Measurements from ENCODE around the gene DNAH2.

The DNAH2 gene

GRCh38 chr17:7820231-7820630 is 102.7 kb downstream of the DNAH2 start:
- no peak for DNase-seq (ENCODE audit: low read depth)

GRCh38 chr17:7822126-7822525 is 104.6 kb downstream of the DNAH2 start:
- no peak for DNase-seq (ENCODE audit: low read depth)

GRCh38 chr17:7823581-7824001 is 106.0 kb downstream of the DNAH2 start:
- no peak for DNase-seq (ENCODE audit: low read depth)

- DNase-seq (ENCODE audit: low read depth), result no peak
These were observed 106.7 kb downstream of the DNAH2 start for GRCh38 chr17:7824021-7824924.

DNA sequence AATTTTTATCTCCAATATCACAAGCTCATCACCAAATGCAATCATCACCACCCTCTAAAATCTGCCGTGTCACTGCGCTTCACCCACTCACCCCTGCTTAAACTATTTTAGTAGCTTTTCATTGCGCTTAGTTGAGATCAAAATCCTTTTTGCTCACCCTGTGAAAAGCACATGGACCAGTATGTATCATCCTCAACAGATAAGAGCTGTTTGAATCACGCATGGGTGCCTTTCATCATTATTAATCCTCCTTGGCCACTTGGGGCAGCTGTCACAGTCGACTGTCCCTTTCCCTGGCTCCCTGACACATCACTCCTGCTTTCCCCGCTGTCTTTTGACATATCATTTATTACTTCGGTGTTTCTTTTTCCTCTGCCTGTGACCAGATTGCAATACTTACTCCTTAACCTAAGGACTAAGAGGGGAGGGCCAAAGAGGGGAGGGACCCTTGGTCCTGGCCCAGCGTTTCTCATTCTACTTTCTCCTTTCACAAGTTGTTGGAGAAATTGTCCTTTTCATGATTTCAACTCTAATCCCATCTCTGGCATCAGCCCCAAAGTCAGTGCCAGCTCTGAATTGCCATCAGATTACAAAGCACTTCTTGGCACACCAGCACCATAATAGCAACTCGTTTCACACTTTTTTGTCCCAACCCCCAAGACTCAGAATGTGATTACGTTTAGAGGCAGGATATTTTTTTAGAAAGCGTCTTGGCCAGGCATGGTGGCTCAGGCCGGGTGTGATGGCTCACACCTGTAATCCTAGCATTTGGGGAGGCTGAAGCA is 107.9 kb downstream of the DNAH2 start:
- peak; percentile 28 for DNase-seq (ENCODE audit: low read depth)

DNA sequence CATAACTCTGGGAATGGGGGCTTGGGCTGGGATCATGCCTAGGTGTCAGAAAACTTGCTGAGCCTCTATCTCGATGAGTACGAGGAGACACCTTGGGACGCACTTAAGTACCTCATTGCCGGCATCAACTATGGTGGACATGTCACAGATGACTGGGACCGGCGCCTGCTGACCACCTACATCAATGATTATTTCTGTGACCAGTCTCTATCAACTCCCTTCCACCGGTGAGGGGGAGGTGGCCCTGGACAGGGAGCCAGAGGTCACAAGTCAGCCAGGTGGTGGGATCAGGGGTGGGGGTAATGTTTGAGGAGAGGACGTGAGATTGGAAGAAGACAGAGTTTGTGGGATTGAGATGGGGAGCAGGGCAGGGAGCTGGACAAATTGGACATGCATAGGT is 113.1 kb downstream of the DNAH2 start:
- DNase-seq (ENCODE audit: low read depth), result no peak

DNA sequence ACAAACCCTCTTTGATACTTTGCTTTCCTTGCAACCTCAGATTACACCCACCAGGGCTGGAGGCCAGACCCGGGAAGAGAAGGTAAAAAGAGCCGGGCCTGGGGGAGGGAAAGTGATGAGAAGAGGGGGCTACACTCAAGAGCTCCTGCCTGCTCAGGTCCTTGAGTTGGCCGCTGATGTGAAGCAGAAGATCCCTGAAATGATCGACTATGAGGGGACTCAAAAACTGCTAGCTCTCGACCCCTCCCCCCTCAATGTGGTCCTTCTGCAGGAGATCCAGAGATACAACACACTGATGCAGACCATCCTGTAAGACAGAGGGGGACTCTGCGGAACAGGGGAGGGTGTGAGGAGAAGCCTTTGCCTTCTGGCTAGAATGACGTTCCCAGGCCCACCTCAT is 113.7 kb downstream of the DNAH2 start:
- DNase-seq (ENCODE audit: low read depth), result no peak

DNA sequence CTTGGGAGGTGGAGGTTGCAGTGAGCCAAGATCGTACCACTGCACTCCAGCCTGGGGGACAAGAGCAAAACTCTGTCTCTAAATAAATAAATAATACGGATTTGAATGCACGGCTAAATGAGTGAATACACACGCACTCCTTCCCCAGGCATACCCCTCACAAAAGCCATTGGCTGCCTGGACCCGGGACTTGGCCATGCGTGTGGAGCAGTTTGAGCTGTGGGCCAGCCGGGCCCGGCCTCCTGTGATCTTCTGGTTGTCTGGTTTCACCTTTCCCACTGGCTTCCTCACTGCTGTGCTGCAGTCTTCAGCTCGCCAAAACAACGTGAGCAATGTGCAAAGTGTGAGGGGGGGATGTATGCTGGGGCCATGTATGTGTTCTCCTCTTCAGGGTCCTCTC is 114.9 kb downstream of the DNAH2 start:
- DNase-seq (ENCODE audit: low read depth), result no peak

GRCh38 chr17:7833011-7833794 is 115.7 kb downstream of the DNAH2 start:
- DNase-seq (ENCODE audit: low read depth), result no peak

DNA sequence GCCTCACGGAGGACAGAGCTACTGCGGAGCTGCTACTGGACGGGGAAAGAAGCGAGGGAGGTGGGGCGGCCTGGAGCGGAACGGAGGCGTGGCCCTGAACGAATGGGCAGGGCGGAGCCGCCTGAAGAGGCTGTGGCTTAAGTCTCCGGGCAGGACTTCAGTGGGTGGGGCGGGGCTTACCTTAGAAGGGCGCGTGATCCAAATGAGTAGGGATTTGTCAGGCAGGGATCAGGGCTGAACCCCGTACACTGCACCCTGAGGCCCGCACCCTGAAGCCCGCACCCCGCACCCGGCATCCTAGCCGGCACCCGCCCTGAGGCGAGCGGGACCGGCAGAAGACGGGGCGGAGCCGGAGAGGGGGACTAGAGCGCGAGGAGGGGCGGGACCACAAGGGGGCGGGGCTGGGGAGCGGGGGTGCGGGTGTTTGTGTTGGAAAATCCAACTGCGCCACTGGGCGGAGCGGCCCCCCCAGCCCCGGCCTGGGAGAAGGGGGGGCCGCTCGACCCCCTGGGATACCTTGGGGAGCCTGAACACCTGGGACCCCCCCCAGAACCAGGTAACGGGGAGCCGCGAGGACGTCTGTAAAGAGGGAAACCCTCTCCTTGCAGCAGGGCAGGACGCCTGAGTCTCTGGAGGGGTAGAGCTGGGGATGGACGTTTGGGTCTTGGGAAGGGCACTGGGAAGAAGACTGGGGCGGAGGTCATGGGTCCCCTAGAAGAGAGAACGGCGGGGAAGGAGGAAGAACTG is 116.4 kb downstream of the DNAH2 start, which contains the start of gene KDM6B:
Gene KDM6B (plus strand): TSS at position 423 of the 747 bp plus-strand sequence. CDS start 11,338 bp downstream, outside the sequence.
- DNase-seq (ENCODE audit: low read depth), result peak; percentile 94

- DNase-seq (ENCODE audit: low read depth), result no peak
These were observed 117.0 kb downstream of the DNAH2 start for GRCh38 chr17:7834542-7834956.

DNA sequence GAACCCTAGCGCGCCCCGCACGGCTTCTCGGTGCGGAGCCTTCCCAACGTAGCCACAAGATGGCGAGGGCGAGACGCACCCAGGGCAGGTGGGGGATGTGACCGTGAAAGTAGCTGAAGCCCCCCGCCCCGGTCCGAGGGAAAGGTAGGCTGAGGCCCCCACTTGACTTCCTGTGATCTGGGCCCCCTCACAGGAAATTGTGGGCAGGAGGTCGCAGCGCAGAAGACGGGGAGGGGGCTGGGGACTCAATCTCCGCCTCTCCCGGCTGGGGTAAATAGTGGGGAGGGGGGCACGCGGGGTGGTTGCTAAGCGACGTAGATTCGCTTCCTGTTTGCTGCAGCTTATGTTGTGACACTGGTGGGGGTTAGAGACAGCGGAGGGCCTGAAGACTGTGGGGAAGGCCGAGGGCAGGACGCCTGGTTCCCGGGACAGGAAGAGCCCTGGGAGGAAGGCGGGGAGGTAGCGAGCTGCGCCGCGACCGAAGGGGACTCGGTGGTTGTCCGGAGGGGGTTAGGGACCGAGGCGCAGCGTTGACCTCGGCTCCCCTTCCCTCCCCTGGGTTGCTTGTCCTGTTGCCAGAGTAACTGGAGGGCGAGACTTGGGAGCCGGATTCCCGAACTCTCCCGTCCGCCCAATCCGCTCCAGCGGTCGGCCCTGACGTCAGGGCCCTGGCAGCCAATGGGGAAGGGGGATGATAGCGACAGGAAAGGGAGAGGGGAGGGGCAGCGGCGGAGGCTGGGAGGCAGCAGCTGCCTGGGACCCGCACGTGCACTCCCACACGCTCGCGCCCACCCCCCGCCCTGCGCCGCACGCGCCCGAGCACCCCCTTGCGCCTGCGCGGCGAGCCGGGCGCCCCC is 117.6 kb downstream of the DNAH2 start:
- DNase-seq (ENCODE audit: low read depth), result peak; percentile 98

DNA sequence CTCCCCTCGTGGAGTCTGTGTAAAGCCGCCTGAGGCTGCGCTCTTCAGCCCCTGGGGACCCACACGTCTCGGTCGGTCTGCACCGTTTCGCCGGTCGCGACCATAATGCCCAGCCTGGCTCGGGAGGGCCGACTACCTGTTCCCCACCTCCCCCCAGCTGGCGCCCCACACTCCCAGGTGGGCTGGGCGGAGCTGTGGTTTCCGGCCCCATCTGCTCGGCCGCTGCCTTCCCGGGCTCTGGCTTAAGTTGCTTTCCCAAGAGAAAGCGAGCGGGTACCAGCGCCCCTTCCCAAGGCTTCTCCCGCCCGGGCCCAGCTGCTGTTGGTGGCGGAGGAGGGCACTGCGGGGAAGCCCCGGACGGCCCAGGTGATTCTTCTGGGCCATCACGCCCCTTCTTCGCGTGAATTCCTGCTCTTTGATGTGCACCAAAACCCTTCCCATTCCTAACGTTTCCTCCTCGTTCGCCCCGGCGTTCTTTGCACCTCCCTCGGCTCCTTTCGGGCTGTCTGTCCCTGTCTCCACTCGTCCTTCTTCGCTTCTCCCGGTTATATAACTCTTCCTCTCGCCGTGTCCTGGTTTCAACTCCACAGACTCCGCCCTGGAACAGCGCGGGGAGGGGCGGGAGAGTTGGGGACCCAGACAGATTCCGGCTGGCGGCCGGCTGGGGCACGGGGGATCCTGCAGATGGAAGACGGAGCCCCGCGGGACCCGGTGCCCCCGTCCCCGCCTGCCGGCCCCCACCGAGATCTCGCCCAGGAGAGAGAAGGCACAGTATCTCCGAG is 118.5 kb downstream of the DNAH2 start:
- peak; percentile 70 for DNase-seq (ENCODE audit: low read depth)

DNA sequence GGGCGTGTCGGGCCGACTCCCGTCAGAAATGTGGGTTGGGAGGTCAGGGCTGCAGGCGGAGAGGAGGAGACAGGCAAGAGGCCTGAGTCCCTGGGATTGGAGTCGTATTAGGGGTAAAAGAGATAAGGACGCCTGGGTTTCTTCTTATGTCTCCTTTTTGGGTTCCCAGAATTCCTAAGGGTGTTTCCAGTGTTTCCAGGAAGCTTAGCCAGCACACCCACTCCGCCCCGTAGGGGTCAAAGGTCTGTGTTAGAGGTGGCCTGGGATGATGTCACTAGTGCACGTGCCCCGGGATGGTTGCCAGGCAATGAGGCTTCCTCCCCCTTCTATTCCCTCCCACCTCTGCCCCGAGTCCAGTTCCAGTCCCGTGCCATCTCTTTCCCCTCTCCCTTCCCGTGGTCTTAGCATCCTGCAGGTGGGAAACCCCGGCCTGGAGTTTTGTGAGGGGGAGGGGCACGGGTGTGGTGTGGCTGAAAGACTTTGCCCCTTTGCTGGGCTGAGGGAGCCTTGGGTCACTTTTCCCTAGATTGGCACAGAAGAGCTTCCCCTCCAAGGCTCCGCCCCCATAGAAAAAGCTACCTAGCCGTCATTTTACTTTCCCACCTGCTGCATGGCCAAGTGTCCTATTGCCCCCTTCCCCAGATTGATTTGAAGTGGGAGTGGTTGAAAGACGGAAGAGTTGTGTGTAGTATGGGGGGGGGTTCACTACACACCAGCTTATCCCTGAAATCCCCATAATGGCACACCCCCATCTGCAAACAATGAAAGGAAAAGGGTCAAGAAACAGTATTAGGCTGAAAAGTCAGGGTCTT is 119.3 kb downstream of the DNAH2 start:
- peak; percentile 98 for DNase-seq (ENCODE audit: low read depth)

GRCh38 chr17:7837408-7838088 is 120.0 kb downstream of the DNAH2 start:
- no peak for DNase-seq (ENCODE audit: low read depth)

GRCh38 chr17:7838090-7839075 is 120.8 kb downstream of the DNAH2 start:
- peak; percentile 49 for DNase-seq (ENCODE audit: low read depth)
